MCF 10A (cell line): Measurements from ENCODE around the gene STAG3. TPM values are rescaled to one million over a fixed set of nuclear protein-coding genes. Genes with fewer than 3 reads are reported as not detected.

Experiments used
- BruUV-seq: library from RNA; stranded (reverse); fragments of 400-500 nt; replicated peaks from 2 replicates; lab custom pipeline; 2021; lab: Mats Ljungman, UMichigan
- CTCF ChIA-PET: fragments of 300-600 bp; sonication (Branson Sonifier 250); formaldehyde crosslinking; extraction: SDS; loops from one replicate; lab custom pipeline; 2021; ENCODE audit warnings: antibody characterized with exemption, inconsistent platforms; lab: Yijun Ruan, JAX
- POLR2A ChIA-PET: fragments of 300-600, 350-650 bp; sonication (Branson Sonifier 250); formaldehyde crosslinking; extraction: SDS; loops from one replicate; lab custom pipeline; 2020; ENCODE audit warnings: antibody characterized with exemption, inconsistent platforms; lab: Yijun Ruan, JAX
- DNase-seq: peaks from one replicate; pipeline ENCODE4 v3.0.0-alpha.2; 2018; ENCODE audit not compliant: unreplicated experiment
- H3K27ac Mint-ChIP-seq: one replicate; pipeline ENCODE4 v1.8.0; 2022; ENCODE audit warnings: mild to moderate bottlenecking, low read depth, mixed read lengths; ENCODE audit not compliant: unreplicated experiment
- H3K27me3 Mint-ChIP-seq: one replicate; pipeline ENCODE4 v1.8.0; 2022; ENCODE audit warnings: mixed read lengths; ENCODE audit not compliant: insufficient read depth, unreplicated experiment
- H3K36me3 Mint-ChIP-seq: one replicate; pipeline ENCODE4 v1.8.0; 2022; ENCODE audit warnings: mild to moderate bottlenecking, moderate library complexity, mixed read lengths; ENCODE audit not compliant: insufficient read depth, unreplicated experiment
- H3K4me1 Mint-ChIP-seq: one replicate; pipeline ENCODE4 v1.8.0; 2022; ENCODE audit warnings: mixed read lengths; ENCODE audit not compliant: insufficient read depth, unreplicated experiment
- H3K4me3 Mint-ChIP-seq: one replicate; pipeline ENCODE4 v1.8.0; 2022; ENCODE audit warnings: mild to moderate bottlenecking, moderate library complexity, mixed read lengths; ENCODE audit not compliant: unreplicated experiment
- H3K9me3 Mint-ChIP-seq: one replicate; pipeline ENCODE4 v1.8.0; 2022; ENCODE audit warnings: mixed read lengths; ENCODE audit not compliant: unreplicated experiment
- CTCF ChIP-seq: fragments of 200-600 bp; IDR thresholded peaks from one replicate; pipeline ENCODE4 v1.8.0; 2022; ENCODE audit warnings: antibody characterized with exemption, mild to moderate bottlenecking; ENCODE audit not compliant: unreplicated experiment
- intact Hi-C: fragments of 100-400 bp; cut with micrococcal nuclease; formaldehyde crosslinking; loops from 2 replicates; pipeline ENCODE4 v1.14.1; 2022
- total RNA-seq: library from RNA; stranded (reverse); gene quantifications from 2 replicates; pipeline ENCODE4 v1.2.3, GENCODE V29; 2022

Gene STAG3
- total RNA-seq, 1 experiment from 2014 or later = 1.5 TPM

- BruUV-seq = TSS peak; percentile 16
- Mint-ChIP-seq H3K27ac (no peak overlapping the region), H3K27me3 (no peaks in the 10 kb centered on the region), H3K4me3 (no peak overlapping the region), H3K9me3 (no peaks in the 10 kb centered on the region), H3K36me3 (peaks cover 44% of the 10 kb centered on the region), H3K4me1 (peaks cover 26% of the 10 kb centered on the region)
- DNase-seq = no peak
- intact Hi-C loops = no loop called here
- TF ChIP-seq CTCF = no peak
- CTCF ChIA-PET = interaction anchor here (0.7 kb wide), 1 partner anchor 18 kb away, joined by 3 read pairs; no protein-coding TSS in a partner anchor
- POLR2A ChIA-PET = interaction anchor here (0.6 kb wide), 1 partner anchor 49 kb away, joined by 3 read pairs; no protein-coding TSS in a partner anchor
Observed at GRCh38 chr7:100152937-100153666, 24.6 kb upstream of the STAG3 start.

GRCh38 chr7:100153708-100154535, 23.8 kb upstream of the STAG3 start:
- Mint-ChIP-seq H3K36me3 (peaks cover 44% of the 10 kb centered on the region), H3K27me3 (no peaks in the 10 kb centered on the region), H3K9me3 (no peaks in the 10 kb centered on the region), H3K27ac (no peak overlapping the region), H3K4me1 (peaks cover 26% of the 10 kb centered on the region), H3K4me3 (no peak overlapping the region)
- no TSS peak for BruUV-seq
- DNase-seq = no peak
- intact Hi-C loops = no loop called here
- no peak for TF ChIP-seq CTCF
- POLR2A ChIA-PET = no interaction called here
- CTCF ChIA-PET = no interaction called here

- POLR2A ChIA-PET = no interaction called here
- Mint-ChIP-seq H3K27me3 (no peaks in the 10 kb centered on the region), H3K36me3 (peaks cover 49% of the 10 kb centered on the region), H3K4me3 (no peak overlapping the region), H3K27ac (no peak overlapping the region), H3K4me1 (peaks cover 26% of the 10 kb centered on the region), H3K9me3 (no peaks in the 10 kb centered on the region)
- no peak for TF ChIP-seq CTCF
- no peak for DNase-seq
- intact Hi-C loops = no loop called here
- BruUV-seq = no TSS peak
- CTCF ChIA-PET = interaction anchor here (1.0 to 1.6 kb wide), 2 partner anchors 24 to 72 kb away, joined by 3 to 5 read pairs; no protein-coding TSS in a partner anchor
Observed at GRCh38 chr7:100154651-100155491, 22.8 kb upstream of the STAG3 start.
